Astrocyte (in vitro differentiated cells and primary cell): ENCODE results near the gene EHBP1.

Experiments used
- CTCF ChIP-seq: IDR thresholded peaks from 2 replicates; pipeline ENCODE4 v1.5.1; 2011; ENCODE audit warnings: low read depth, mild to moderate bottlenecking, inconsistent platforms, low read length, moderate library complexity; ENCODE audit not compliant: insufficient read depth
- EZH2 ChIP-seq: IDR thresholded peaks from 2 replicates; pipeline ENCODE4 v1.6.1; 2012; ENCODE audit warnings: mild to moderate bottlenecking, low read length, inconsistent platforms; ENCODE audit not compliant: insufficient read depth

GRCh38 chr2:62716768-62717167 lies 11.3 kb downstream of the EHBP1 start:
- TF ChIP-seq CTCF: no peak
- TF ChIP-seq EZH2: no peak
